ENCODE measurements around the gene ZNF569. TPM values are rescaled to one million over a fixed set of nuclear protein-coding genes. Genes with fewer than 3 reads are reported as not detected.

Gene ZNF569
- total RNA-seq, 1 donor from 2014 or later, result 5.5 TPM

- H3K27ac ChIP-seq, result no peak overlapping the region
These were observed 3.0 kb upstream of the ZNF569 start for GRCh38 chr19:37470216-37470615.

GRCh38 chr19:37468961-37469777 lies 1.9 kb upstream of the ZNF569 start, which contains the start of gene ZNF570:
TSS of gene ZNF570 (plus strand) at chr19:37469356. CDS start at chr19:37470355, 999 bp downstream.
- TF ChIP-seq CTCF (IDR thresholded peaks at IDR 0.05), result no peak
- Histone ChIP-seq H3K4me1 (peaks cover 11% of the 10 kb centered on the region), H3K9me3 (peaks cover 13% of the 10 kb centered on the region), H3K36me3 (peaks cover 8% of the 10 kb centered on the region), H3K27ac (peak within 1 kb of the TSS; percentile 95), H3K27me3 (ENCODE audit: low read depth) (no peaks in the 10 kb centered on the region), H3K4me3 (peak within 1 kb of the TSS; percentile 95)
- DNase-seq, result peak; percentile 93
- intact Hi-C loops (cut with DNase I), result no loop called here
- peak; percentile 92 to 93 for ATAC-seq

More at GRCh38 chr19:37470216-37470615, 3.0 kb upstream of the ZNF569 start:
- Histone ChIP-seq H3K9me3 (peaks cover 22% of the 10 kb centered on the region), H3K4me3 (no peak overlapping the region), H3K36me3 (peaks cover 11% of the 10 kb centered on the region), H3K27me3 (ENCODE audit: low read depth) (no peaks in the 10 kb centered on the region), H3K4me1 (peaks cover 11% of the 10 kb centered on the region)
- no peak for DNase-seq
- intact Hi-C loops (cut with DNase I), result no loop called here
- no peak for ATAC-seq
- TF ChIP-seq CTCF (IDR thresholded peaks at IDR 0.05), result no peak

- intact Hi-C loops (cut with DNase I), result no loop called here
- Histone ChIP-seq H3K9me3 (peaks cover 11% of the 10 kb centered on the region), H3K4me1 (peaks cover 11% of the 10 kb centered on the region), H3K4me3 (peak overlapping the region; percentile 95), H3K36me3 (peaks cover 11% of the 10 kb centered on the region), H3K27ac (peak overlapping the region; percentile 95), H3K27me3 (ENCODE audit: low read depth) (no peaks in the 10 kb centered on the region)
- no peak for ATAC-seq
- DNase-seq, result no peak
- no peak for TF ChIP-seq CTCF (IDR thresholded peaks at IDR 0.05)
These were observed 405 bp upstream of the ZNF569 start for GRCh38 chr19:37467608-37468090.

- Histone ChIP-seq H3K36me3 (peaks cover 11% of the 10 kb centered on the region), H3K4me1 (peaks cover 11% of the 10 kb centered on the region), H3K27me3 (ENCODE audit: low read depth) (no peaks in the 10 kb centered on the region), H3K27ac (peak overlapping the region; percentile 95), H3K9me3 (peaks cover 23% of the 10 kb centered on the region), H3K4me3 (peak overlapping the region; percentile 95)
- no peak for DNase-seq
- intact Hi-C loops (cut with DNase I), result no loop called here
- TF ChIP-seq CTCF (IDR thresholded peaks at IDR 0.05), result no peak
- no peak for ATAC-seq
These were observed 907 bp downstream of the ZNF569 start for GRCh38 chr19:37466277-37466797.

- no peak overlapping the region for H3K27ac ChIP-seq
- no peak for ATAC-seq
- peaks cover 100% of the 10 kb centered on the region for H3K9me3 ChIP-seq
- no peaks in the 10 kb centered on the region for H3K36me3 ChIP-seq
- no peaks in the 10 kb centered on the region for H3K27me3 ChIP-seq (ENCODE audit: low read depth)
- TF ChIP-seq CTCF (IDR thresholded peaks at IDR 0.05), result no peak
- H3K4me3 ChIP-seq, result no peak overlapping the region
- no peaks in the 10 kb centered on the region for H3K4me1 ChIP-seq
- intact Hi-C loops (cut with DNase I), result no loop called here
- no peak for DNase-seq
These were observed 14.6 kb downstream of the ZNF569 start for GRCh38 chr19:37452500-37453245.
